ENCODE results near the gene RACK1.

DNA sequence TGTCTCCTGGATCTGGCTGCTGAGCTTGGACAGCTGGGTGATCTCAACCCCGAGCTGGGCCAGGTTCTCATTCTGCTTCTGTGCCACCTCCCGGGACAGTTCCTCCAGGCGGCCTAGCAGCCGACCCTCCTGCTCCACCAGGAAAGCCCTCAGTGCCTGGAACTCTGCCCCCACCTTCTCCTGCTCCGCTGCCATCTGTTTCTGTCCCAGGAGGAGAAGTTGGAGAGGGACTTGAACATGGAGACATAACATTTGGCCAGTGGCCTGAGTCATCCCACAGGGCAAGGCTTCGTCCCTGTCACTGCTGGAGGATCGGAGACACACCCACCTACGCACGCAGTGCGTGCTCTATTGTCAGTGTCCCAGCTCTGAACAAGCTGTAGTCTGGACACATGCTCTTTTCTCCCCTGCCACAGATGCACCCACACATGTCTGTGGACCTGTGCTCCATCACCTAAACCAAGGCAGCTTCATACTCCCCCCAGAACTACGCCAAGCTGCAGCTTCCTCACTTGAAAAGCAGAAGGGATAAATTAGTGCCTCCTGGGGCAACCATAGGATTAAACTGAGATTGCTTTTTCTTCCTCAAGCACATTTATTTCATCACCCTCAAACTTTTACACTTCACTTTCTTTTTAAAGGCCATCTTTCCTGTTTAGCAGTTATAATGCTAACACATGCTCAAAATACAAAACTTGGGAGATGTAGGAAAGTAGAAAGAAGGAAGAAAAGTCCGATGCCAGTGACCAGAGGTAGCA, 43.6 kb downstream of the RACK1 start:
- TF ChIP-seq, protein P1, sequence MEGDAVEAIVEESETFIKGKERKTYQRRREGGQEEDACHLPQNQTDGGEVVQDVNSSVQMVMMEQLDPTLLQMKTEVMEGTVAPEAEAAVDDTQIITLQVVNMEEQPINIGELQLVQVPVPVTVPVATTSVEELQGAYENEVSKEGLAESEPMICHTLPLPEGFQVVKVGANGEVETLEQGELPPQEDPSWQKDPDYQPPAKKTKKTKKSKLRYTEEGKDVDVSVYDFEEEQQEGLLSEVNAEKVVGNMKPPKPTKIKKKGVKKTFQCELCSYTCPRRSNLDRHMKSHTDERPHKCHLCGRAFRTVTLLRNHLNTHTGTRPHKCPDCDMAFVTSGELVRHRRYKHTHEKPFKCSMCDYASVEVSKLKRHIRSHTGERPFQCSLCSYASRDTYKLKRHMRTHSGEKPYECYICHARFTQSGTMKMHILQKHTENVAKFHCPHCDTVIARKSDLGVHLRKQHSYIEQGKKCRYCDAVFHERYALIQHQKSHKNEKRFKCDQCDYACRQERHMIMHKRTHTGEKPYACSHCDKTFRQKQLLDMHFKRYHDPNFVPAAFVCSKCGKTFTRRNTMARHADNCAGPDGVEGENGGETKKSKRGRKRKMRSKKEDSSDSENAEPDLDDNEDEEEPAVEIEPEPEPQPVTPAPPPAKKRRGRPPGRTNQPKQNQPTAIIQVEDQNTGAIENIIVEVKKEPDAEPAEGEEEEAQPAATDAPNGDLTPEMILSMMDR (IDR thresholded peaks at IDR 0.05) = no peak
- TF ChIP-seq EP300 (IDR thresholded peaks at IDR 0.05) (no peak), POLR2A (IDR thresholded peaks at IDR 0.05) (no peak), POLR2AphosphoS5 (IDR thresholded peaks at IDR 0.05) (no peak)
